Activated gamma-delta T cell treated with Interleukin-2 at 50 U/mL for 16 hours (primary cell): Measurements from ENCODE around the gene FMNL2.
"Not testable (repeated sequence)": the region's sequence is repeated elsewhere in the genome, so short reads cannot be mapped to it uniquely, and the experiment has no call there.

Experiments used
- DNase-seq: peaks from one replicate; pipeline ENCODE4 v3.0.0-alpha.2; 2020

Gene FMNL2

DNA sequence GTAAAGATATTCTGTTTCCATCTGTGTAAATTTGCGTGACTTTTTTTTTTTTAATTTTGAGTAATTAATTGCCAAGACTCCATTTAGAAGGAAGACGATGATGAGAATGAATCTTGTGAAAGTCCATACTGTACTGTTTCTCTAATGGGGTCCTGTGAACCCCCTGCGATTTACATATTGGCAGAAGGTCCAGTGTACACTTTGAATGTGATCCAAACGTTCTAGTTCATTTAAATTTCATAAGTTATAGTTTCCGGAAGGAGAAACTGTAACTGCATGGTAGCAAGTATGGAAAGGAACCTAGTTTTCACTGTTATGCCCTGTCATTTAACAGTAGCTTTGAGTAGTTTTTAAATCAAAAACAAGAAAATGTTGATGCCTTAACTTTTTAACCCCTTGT is 166.7 kb downstream of the FMNL2 start:
- no peak for DNase-seq

DNA sequence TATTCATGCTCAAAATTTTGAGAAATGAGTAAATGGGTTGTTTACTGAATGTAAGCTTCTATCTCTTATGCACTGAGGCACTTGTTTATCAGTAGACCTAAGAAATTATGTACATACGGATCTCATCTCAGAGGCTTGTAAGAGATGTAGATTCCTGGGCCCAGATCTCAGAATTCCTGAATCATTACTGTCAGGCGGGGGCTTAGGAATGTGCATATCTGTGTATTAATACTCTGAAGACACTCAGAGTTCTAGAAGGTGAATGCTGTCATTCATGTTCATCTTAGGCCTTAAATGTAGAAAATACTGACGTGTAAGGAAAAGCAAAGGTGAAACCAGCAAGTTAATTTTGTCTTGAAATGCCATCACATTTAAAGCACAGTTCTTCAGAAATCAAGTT is 169.6 kb downstream of the FMNL2 start:
- no peak for DNase-seq

DNA sequence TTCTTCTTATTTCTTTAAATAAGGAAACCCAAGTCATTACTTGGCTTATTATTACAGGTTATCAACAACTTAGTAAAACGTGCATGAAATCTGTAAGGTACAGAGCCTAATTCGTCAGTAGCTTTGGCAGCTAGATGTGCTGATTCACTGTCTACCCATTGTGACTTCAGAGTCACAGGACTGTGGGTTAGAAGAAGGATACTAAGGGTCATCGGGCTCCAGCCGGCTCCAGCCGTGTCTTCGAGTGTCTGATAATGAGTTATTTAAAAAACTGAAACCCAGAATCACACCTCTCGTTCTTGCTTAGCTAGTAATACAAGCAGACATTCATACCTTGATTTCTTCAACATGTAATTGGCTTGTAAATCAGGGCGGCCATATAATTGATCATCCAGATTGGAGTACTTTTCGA is 170.5 kb downstream of the FMNL2 start:
- DNase-seq: no peak

DNA sequence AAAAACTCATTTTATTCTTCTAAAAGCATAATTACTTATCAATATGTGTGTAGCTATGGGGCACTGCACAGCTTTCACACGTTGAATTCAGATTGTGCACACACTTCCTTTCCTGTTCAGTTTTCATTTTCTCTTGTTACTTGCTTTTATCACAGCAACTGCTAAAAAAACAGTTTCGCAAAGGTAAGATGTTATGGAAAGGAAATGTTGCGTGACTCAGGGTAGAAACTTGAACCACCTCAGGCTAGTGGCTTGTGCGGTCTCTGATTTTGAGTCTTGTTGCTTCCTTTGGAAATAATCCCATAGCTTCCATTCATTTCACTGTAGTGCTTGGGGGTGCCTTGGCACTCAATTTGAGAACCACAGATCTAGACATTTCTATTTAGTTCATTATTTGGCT is 171.9 kb downstream of the FMNL2 start:
- DNase-seq: no peak

DNA sequence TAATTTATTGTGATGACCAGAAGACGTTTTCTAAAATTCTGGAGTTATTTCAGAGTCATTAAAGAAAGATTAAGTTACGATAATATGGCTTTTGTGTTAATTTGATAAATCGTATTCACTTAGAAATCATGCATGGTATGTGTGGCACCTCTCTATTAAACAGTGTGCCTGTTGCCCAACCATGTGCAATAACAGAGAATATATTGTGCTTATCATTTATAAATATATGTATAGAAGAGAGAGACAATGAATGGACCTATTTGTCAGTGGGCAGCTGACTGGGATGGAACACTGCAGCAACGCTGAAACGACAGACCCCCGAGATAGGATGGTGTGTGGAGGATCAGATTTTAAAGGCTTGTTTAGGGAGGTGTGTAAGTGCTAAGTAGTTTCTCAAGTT is 172.9 kb downstream of the FMNL2 start:
- no peak for DNase-seq

DNA sequence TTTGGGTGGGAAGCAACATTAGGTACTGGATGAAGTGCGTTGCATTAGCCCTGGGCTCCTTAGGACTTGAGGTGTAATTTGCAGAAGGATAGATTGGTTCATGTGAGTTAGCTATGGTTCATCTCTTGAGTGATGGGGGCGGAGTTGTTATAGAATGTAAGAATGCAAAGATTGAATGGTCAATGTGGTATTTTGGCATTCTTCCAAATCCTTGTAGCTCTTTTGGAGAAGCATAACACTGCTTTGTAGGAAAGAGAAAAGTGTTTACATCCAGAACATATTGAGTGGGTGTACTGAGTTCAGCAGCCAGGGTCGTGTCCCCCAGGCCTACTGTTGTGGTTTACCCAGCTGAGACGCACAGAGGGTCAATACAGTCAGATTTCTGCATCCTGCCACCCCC is 173.5 kb downstream of the FMNL2 start:
- no peak for DNase-seq

DNA sequence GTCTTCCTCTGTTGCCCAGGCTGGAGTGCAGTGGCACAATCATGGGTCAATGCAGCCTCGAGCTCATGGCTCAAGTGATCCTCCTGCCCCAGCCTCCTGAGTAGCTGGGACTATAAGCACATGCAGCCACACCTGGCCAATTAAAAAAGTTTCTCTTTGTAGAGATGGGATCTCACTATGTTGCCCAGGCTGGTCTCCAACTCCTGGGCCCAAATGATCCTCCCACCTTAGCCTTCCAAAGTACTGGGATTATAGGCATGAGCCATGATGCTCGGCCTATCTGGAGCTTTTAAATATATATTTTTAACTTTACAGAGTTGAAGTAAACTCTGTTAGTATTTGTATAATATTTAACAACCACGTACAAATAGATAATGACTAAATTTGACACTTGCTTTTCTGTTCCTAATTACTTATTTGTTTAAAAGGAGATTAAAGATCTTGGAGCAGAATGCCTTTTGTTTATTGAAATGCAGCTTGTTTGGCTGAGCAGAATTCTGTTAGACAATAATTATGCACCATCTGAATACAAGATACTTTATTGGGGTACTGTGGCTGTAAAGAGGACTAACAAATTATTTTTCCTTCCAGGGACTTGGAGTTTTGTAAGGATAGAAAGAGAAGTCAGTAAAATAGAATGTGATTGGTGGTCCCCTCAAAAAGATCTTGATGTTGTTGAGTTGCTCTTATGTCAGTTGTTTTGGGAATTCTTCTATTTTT is 175.0 kb downstream of the FMNL2 start:
- no peak for DNase-seq

DNA sequence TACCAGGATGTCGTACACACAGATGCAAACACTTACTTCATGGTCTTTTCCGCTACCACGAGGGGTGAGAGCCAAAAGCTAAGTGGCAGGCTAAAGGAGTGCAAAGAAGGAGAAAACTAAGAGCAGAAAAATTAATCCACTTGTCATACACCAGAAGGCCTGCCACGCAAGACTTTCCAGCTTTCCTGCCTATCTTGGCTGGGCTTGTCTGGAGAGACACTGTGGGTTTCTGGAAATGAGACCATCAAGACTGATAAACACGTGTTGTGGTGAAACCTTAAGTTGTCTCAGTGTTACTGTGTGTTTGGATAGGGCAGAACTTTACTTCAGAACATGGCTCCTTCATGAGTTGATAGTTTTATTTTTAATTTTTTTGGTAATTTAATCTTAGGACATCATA is 175.6 kb downstream of the FMNL2 start:
- no peak for DNase-seq

DNA sequence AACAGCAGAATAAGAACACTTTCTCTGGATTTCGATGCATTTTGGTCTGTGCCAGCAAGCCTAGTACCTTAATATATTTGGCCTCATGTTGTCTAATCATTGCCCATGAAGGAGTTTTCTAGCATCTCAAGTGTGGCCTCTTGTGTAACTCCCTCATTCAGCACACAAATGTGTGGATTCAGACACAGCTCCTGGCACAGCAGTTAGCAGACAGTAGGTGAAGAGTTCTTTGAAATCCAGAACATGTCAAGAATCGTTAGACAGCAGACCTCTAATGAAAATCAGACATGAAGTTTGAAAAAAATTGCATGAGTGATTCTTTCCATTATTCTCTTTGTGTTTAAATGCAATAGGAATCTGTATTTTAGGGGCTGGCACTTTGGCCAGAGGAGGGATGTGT is 177.0 kb downstream of the FMNL2 start:
- no peak for DNase-seq

DNA sequence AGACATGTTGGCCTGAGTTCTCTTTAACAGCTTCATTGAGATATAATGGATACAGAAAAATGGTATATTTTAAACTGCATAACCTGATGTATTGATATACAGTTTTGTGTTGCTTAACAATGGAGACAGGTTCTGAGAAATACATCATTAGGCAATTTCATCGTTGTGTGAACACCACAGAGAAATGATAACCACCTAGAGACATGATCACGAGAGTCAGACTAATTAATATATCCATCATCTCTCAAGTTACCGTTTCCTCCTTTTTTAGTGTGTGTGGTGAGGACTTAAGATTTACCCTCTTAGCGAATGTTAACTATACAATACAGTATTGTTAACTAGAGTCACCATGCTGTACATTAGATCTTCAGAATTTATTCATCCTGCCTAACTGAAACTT is 178.1 kb downstream of the FMNL2 start:
- no peak for DNase-seq

DNA sequence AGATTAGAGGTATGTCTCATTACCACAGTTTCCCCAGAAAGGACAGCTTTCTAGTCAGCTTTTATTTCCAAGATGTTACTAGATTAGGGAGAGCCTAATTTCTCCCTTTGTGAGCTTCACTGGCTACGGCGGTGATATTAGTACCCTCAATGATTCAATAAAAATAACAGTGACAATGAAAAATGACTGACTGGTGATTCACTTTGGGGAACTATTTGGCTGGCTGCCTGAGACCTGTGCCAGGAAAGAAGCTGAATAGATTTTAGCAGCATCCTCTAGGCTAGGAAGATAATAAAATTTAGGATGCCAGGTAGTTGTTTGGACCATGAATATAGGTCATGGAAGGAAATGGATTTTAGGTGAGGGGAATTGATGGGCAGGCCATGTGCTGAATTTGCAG is 178.7 kb downstream of the FMNL2 start:
- no peak for DNase-seq

DNA sequence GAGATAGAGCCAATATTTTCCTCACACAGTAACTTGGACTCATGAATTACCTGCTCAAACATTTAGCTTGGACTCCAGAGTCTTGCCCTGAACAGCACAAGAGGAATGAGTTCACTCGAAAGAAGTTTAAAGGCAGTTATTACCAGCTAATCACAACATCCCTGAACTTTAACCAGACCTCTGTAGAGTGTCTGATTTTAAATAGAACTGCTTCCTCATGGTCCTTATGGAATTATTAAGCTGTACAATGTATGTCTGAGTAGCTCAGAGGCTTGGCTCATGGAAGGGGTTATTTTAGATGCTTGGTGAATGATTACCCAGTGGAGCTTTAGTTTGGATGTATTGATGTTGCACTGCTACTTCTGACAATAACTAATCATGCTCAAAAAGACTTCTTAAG is 183.1 kb downstream of the FMNL2 start:
- no peak for DNase-seq

DNA sequence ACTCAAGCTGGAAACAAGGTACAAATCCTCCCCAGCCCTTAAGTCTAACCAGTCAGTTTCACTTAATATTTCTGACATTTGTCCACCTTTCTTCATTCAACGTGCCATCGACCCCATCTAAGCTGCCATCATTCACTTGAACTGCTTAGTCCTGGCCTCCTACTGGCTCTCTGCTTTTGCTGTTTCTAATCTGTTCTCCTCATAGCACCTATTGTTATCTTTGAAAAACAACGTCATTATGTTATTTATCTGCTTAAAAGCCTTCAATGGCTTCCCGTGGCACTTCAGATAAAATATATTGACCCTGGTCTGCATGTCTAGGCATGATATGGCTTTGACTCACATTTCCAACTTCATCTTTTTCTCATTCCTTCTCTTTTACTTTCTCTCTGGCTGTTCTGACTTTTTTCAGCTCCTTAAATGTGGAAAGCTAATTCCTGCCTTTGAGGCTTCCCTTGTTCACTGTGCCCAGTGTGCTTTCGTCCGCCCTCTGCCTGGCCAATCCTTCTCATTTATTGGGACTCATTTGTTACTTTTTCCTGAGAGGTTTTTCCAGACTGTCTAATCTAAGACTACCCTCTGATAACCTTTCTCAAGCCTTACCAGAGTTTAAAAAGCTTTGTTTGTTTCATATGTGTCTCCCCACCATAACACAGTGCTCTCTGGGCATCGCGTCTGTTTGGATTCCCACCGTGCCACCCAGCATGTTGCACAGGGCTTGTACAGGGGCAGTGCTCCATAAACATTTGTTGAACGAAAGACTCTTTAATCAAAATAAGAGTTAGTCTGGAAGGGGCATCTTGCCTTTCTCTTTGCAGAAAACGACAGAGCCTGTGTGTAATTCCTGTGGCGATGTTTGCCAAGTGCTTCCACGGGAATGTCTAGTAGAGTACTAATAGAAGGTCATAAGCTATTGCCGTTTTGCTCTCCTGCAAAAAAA is 183.9 kb downstream of the FMNL2 start:
- DNase-seq: no peak

DNA sequence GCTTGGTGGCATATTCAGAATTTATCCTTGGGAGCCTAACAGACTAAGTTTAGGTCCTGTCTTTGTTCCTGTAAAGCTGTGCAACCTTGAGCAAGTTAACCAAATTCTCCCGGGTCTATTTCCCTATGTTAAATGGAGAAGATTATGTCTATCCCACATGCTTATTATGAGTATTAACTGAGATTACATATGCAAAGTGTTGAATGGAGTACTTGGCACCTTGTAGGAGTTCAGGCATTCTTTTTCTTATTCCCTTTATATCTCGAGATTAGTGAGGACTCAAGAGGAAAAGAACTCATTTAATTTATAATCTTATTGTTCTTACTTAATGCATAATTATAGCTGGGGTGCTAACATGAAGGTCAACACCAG is 184.6 kb downstream of the FMNL2 start:
- no peak for DNase-seq

DNA sequence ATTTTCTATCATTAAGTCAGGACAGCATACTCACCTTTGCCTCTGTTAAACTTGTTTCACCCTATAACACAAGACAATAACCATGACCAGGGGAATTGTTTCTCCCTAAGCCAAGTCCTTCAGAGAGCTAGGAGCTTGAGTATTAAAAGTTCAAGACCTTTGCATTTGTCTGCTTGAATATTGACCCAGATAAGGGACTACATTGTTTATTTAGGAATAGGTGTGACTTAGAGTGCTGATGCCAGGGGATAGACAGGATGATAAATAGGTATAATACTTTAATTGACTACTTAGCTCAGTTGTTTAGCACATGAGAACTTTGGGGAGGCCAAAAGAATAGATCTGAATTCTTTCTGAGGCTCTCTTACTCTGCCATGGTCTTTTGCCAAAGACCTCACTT is 185.8 kb downstream of the FMNL2 start:
- no peak for DNase-seq

DNA sequence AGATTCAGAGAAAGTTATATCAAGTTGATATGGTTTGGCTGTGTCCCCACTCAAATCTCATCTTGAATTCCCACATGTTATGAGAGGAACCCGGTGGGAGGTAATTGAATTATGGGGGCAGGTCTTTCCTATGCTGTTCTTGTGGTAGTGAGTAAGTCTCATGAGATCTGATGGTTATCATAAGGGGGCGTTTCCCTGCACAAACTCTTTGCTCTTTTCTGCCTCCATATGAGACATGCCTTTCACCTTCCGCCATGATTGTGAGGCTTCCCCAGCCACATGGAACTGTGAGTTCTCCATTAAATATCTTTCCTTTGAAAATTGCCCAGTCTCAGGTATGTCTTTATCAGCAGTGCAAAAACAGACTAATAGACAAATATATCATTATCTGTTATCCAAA is 187.5 kb downstream of the FMNL2 start:
- DNase-seq: not testable (repeated sequence)

DNA sequence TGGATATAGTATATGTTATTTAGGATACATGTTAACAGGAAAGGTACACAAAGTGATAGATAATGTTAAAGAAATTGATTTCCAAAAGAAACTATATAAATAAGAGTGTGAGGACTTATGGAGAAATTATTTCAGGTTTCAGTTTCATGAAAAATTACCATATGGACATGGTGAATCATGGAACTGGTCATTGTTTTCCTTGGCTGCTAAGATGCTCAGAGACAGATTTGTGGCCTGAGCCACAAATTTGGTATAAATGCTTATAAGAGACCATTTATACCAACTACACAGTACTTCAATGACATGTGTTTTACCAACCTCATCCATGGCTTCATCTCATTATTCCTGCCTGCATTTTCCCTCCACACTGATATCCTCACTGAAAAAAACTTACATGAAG is 188.1 kb downstream of the FMNL2 start:
- DNase-seq: no peak

DNA sequence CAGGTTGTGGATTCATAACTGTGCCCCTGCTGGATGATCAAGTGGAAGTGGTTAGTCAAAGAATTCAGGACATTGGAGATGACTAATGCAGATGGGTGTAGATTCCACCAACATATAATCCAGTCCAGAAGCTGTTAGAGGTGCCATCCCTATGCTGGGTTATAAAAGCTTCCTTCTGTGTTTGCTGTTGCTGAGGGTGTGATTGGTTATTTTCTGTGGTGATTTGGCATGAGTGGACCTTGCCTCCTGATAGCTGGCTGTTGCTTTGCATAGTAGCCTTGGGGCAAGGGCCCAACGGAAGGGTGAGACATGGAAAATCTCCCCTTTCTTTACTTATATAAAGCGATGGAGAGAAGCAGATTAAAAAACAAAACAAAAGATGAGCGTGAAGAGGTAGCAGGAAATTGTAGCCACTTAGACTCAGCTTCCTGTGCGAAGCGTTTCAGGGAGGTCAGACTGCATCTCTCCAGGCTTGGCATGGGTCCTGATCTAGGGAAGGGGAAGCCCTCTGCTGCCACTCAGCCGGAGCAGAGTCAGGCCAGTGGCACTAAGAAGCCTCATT is 190.4 kb downstream of the FMNL2 start:
- DNase-seq: no peak

DNA sequence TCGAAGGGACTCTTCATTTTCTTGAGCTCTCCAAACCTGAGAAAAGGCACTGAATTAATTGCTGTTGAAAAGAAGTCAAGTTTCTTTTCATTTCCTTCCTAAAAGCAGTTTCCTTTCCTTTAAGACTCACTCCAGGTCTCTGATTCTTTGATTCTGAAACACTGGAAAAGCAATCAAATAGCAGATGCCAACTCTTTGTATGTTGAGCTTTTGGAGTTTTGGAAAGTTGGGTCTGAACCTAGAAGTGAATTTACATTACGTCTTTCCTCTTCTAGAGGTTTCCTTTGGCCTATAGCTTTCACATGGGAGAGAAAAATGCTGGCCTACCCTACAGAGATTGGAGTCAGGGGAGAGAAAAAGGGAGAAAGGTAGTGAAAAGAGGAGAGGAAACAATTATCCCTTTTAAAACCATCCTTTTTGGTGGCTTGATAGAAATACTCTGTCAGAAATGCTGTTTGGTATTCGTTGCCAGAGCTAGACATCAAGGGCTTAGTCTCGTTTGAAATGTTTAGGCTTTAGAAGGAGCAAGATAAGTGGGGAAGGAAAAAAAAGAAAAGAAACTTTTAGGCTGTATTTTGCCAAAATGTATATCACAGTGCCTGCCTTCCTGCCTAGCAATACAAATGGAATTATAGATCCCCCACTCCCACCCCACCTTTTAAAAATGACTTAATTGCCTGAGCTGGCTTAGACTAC is 194.6 kb downstream of the FMNL2 start:
- no peak for DNase-seq

DNA sequence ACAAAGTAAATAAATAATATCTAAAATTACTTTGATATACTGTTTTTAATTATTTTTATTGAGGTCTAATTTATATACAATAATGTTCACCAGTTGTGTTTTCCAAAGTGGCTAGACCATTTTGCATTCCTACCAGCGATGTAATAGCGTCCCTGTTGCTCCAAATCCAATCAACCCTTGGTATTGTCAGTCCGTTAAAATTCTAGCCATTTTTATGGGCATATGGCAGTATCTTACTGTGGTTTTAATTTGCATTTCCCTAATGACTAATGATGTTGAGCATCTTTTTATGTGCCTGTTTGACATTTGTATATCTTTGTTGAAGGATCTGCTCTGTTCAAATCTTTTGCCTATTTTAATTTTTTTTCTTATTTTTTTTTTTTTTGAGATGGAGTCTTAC is 197.3 kb downstream of the FMNL2 start:
- DNase-seq: no peak

DNA sequence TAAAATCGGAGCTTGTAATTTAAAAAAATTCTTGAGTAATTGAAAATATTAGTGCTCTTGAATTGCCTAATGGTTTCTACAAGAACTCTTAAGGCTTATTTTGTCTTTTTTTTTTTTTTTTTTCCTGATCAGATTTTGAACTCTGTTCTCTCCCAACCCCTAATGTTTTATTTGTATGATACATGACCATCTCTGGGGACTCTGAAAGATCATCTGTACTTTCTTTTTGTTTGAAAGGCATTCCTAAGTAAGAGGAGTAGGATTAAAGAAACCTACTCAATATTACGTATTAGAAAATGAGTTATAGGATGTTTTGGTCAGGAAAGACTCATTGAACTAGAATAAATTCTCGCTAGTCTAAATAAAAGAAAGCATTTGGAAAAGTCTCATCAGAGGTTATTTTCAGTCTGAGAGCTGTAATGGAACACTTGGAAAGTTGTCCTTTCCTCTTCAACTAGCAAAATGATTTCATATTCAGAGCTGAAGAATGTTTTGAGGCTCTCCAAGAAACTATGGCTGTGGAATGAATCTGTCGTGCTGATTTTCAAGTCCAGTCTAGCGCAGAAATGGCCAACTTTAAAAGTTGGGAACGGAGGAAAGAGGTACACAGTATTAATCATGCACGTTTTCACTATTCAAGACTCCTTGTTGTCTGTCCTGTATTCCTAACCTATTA is 199.6 kb downstream of the FMNL2 start:
- no peak for DNase-seq

DNA sequence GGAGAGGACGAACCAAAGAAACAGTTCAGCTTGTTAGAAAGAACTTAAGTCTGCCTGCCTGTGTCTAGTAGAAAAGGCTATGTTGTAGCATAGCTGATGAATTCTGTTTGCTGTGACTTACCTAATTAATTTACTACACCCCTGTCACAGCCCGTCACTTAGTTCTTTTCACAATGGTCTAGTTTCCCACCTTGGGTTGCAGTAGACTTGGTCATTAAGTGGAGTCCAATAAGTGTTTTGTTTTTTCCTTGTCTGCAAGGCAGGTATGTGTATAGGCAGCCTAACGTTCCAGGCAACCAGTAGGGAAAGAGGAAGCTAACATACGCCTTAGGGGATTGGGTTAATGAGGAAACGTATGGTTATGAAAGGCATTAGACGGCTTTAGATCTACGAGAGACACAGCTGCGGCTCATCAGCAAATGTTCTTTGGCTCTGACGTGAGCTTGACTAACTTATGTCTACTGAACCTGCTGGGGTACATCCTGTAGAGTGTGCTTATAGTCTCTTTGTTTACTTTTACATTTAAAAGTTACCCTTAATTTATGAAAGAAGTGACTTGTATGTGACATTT is 202.2 kb downstream of the FMNL2 start:
- no peak for DNase-seq

DNA sequence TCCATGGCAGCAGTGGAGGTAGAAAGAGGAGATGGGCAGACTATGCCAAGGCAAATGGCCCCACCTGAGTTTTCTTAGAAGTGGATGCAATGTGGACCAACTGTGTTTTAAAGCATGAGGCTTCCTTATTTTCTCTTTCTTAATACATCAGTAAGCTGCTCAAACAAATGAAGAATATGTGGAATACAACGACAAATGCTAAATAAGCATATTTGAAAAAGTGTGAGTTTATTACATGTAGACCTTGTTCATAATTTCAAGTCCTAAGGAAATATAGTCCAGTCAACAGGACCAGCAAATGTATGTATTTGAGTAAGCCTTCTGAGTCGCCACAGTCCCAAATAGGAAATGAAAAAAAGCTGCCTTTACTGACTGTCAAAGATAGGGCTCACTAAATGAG is 204.4 kb downstream of the FMNL2 start:
- DNase-seq: no peak
